GM23338 (cell line): ENCODE results near the gene HKDC1. TPM values are rescaled to one million over a fixed set of nuclear protein-coding genes. Genes with fewer than 3 reads are reported as not detected.

Source experiments
- ATAC-seq: fragments of 200-7000 bp; cut with Tn5 transposase; 3 replicates; pipeline ENCODE4 v1.9.1; 2020
- DNase-seq: peaks from one replicate; pipeline ENCODE4 v3.0.0-alpha.2; 2015; ENCODE audit warnings: low spot score
- H2AFZ ChIP-seq: fragments of 200-600 bp; sonication (generic); 2 replicates; pipeline ENCODE4 v1.8.0; 2016; ENCODE audit warnings: antibody characterized with exemption, mild to moderate bottlenecking, moderate library complexity
- H3F3A ChIP-seq: fragments of 200-600 bp; sonication (generic); replicated peaks from 2 replicates; pipeline ENCODE4 v1.8.0; 2017; ENCODE audit warnings: antibody characterized with exemption, mixed run types, low read depth
- H3K27ac ChIP-seq: fragments of 200-600 bp; sonication (generic); 2 replicates; pipeline ENCODE4 v1.6.1; 2016; ENCODE audit warnings: low read depth
- H3K27me3 ChIP-seq: fragments of 200-600 bp; sonication (generic); 2 replicates; pipeline ENCODE4 v1.8.0; 2016; ENCODE audit warnings: mild to moderate bottlenecking, mixed run types, moderate library complexity; ENCODE audit not compliant: insufficient read depth
- H3K36me3 ChIP-seq: fragments of 200-600 bp; sonication (generic); 2 replicates; pipeline ENCODE4 v1.8.0; 2016; ENCODE audit warnings: mild to moderate bottlenecking; ENCODE audit not compliant: insufficient read depth
- H3K4me1 ChIP-seq: fragments of 200-600 bp; sonication (generic); 2 replicates; pipeline ENCODE4 v1.8.0; 2016; ENCODE audit warnings: mild to moderate bottlenecking, moderate library complexity; ENCODE audit not compliant: insufficient read depth
- H3K4me2 ChIP-seq: fragments of 200-600 bp; sonication (generic); 2 replicates; pipeline ENCODE4 v1.7.1; 2017; ENCODE audit warnings: mixed run types
- H3K4me3 ChIP-seq: fragments of 200-600 bp; sonication (generic); 2 replicates; pipeline ENCODE4 v1.6.1; 2016; ENCODE audit warnings: mixed run types
- H3K79me2 ChIP-seq: fragments of 200-600 bp; sonication (generic); replicated peaks from 2 replicates; pipeline ENCODE4 v1.8.0; 2017; ENCODE audit warnings: mild to moderate bottlenecking; ENCODE audit not compliant: insufficient read depth
- H3K9me2 ChIP-seq: fragments of 200-600 bp; sonication (generic); 2 replicates; pipeline ENCODE4 v1.8.0; 2017; ENCODE audit not compliant: insufficient read depth
- H4K20me1 ChIP-seq: fragments of 200-600 bp; sonication (generic); replicated peaks from 2 replicates; pipeline ENCODE4 v1.8.0; 2017; ENCODE audit warnings: mild to moderate bottlenecking; ENCODE audit not compliant: insufficient read depth
- H3K27ac Mint-ChIP-seq: 2 replicates; pipeline ENCODE4 v1.8.0; 2020; ENCODE audit warnings: inconsistent platforms, mild to moderate bottlenecking, moderate library complexity, mixed read lengths
- H3K27me3 Mint-ChIP-seq: 3 replicates; pipeline ENCODE4 v1.8.0; 2022; ENCODE audit warnings: low read depth, mild to moderate bottlenecking, moderate library complexity, mixed read lengths, inconsistent platforms; ENCODE audit not compliant: insufficient read depth, poor library complexity
- H3K36me3 Mint-ChIP-seq: 3 replicates; pipeline ENCODE4 v1.8.0; 2021; ENCODE audit warnings: low read depth, mild to moderate bottlenecking, inconsistent platforms, moderate library complexity, mixed read lengths
- H3K4me1 Mint-ChIP-seq: 3 replicates; pipeline ENCODE4 v1.8.0; 2020; ENCODE audit warnings: mild to moderate bottlenecking, inconsistent platforms, mixed read lengths
- H3K4me3 Mint-ChIP-seq: 3 replicates; pipeline ENCODE4 v1.8.0; 2021; ENCODE audit warnings: moderate library complexity, mild to moderate bottlenecking, inconsistent platforms, mixed read lengths
- H3K9me3 Mint-ChIP-seq: 3 replicates; pipeline ENCODE4 v1.8.0; 2020; ENCODE audit warnings: moderate library complexity, mild to moderate bottlenecking, inconsistent platforms, mixed read lengths
- CREB1 ChIP-seq: fragments of 250-450 bp; sonication (Bioruptor Pico); IDR thresholded peaks from 2 replicates; pipeline ENCODE4 v1.5.0; 2020; ENCODE audit warnings: low read depth, mild to moderate bottlenecking, moderate library complexity
- ETS1 ChIP-seq: IDR thresholded peaks from 2 replicates; pipeline ENCODE4 v1.6.1; 2016; ENCODE audit warnings: antibody characterized with exemption
- EZH2phosphoT487 ChIP-seq: fragments of 200-600 bp; sonication (generic); IDR thresholded peaks from one replicate; pipeline ENCODE4 v1.8.1; 2018; ENCODE audit warnings: antibody characterized with exemption; ENCODE audit not compliant: unreplicated experiment
- NANOG ChIP-seq: IDR thresholded peaks from 2 replicates; pipeline ENCODE4 v1.6.1; 2016; ENCODE audit warnings: antibody characterized with exemption, borderline replicate concordance
- POLR2AphosphoS5 ChIP-seq: IDR thresholded peaks from 2 replicates; pipeline ENCODE4 v1.6.1; 2016; ENCODE audit warnings: antibody characterized with exemption, low read depth
- REST ChIP-seq: IDR thresholded peaks from one replicate; pipeline ENCODE4 v1.6.1; 2018; ENCODE audit warnings: antibody characterized with exemption; ENCODE audit not compliant: unreplicated experiment
- STAT1 ChIP-seq: IDR thresholded peaks from one replicate; pipeline ENCODE4 v1.6.1; 2016; ENCODE audit warnings: antibody characterized with exemption; ENCODE audit not compliant: unreplicated experiment
- ZNF462 ChIP-seq: fragments of 250-450 bp; sonication (Bioruptor Pico); IDR thresholded peaks from 2 replicates; pipeline ENCODE4 v1.5.0; 2020; ENCODE audit warnings: mild to moderate bottlenecking, moderate library complexity
- polyA plus RNA-seq: library from polyadenylated mRNA; unstranded; fragments of >200 nt; fragmentation: Nextera tagmentation; extraction: Ambion mirVana; gene quantifications from 2 replicates; pipeline ENCODE4 v1.2.1, GENCODE V29; 2016
- total RNA-seq: library from RNA; depleted of rRNA; stranded (reverse); fragments of >200 nt; shearing (Covaris generic); gene quantifications from 2 replicates; pipeline ENCODE4 v1.2.3, GENCODE V29; 2014

Gene HKDC1
- total and polyA plus RNA-seq, 2 experiments from 2014 or later = 0.03 TPM; not detected in 1

GRCh38 chr10:69292459-69292858, 72.3 kb downstream of the HKDC1 start (continued):
- no peak for TF ChIP-seq ZNF462 (CRISPR knock-in tag)
- no peak for TF ChIP-seq STAT1
- no peak for TF ChIP-seq CREB1 (CRISPR knock-in tag)
- TF ChIP-seq POLR2AphosphoS5 = no peak
- no peak for TF ChIP-seq EZH2phosphoT487

- H3K27me3 ChIP-seq = no peaks in the 10 kb centered on the region
- Mint-ChIP-seq H3K9me3 (no peaks in the 10 kb centered on the region), H3K36me3 (no peaks in the 10 kb centered on the region), H3K4me1 (peaks cover 10% of the 10 kb centered on the region), H3K27ac (no peak overlapping the region), H3K4me3 (no peak overlapping the region), H3K27me3 (no peaks in the 10 kb centered on the region)
- H3K4me2 ChIP-seq = no peak overlapping the region
- no peaks in the 10 kb centered on the region for H4K20me1 ChIP-seq
- ATAC-seq = peak; percentile 58
- H3K79me2 ChIP-seq = no peaks in the 10 kb centered on the region
- H3K4me1 ChIP-seq = peaks cover 6% of the 10 kb centered on the region; the same call in 1 of the 2 replicates
- TF ChIP-seq NANOG = no peak
- TF ChIP-seq REST = no peak
- TF ChIP-seq ETS1 = no peak
- H3K4me3 ChIP-seq = no peak overlapping the region
- no peaks in the 10 kb centered on the region for H3K36me3 ChIP-seq
- no peak for DNase-seq
- no peaks in the 10 kb centered on the region for H3K9me2 ChIP-seq
- peak overlapping the region; percentile 94 for H2AFZ ChIP-seq
- H3K27ac ChIP-seq = no peak overlapping the region
- H3F3A ChIP-seq = no peaks in the 10 kb centered on the region
Measured at GRCh38 chr10:69295027-69295636, 75.0 kb downstream of the HKDC1 start.
